ENCODE results near the gene SARS1. TPM values are rescaled to one million over a fixed set of nuclear protein-coding genes. Genes with fewer than 3 reads are reported as not detected.

Gene SARS1
- total and polyA plus RNA-seq, 2 of the 13 experiments (the other 11 are each of a cell fraction or from before 2014, with no cell fraction given), result 103 to 134 TPM

DNA sequence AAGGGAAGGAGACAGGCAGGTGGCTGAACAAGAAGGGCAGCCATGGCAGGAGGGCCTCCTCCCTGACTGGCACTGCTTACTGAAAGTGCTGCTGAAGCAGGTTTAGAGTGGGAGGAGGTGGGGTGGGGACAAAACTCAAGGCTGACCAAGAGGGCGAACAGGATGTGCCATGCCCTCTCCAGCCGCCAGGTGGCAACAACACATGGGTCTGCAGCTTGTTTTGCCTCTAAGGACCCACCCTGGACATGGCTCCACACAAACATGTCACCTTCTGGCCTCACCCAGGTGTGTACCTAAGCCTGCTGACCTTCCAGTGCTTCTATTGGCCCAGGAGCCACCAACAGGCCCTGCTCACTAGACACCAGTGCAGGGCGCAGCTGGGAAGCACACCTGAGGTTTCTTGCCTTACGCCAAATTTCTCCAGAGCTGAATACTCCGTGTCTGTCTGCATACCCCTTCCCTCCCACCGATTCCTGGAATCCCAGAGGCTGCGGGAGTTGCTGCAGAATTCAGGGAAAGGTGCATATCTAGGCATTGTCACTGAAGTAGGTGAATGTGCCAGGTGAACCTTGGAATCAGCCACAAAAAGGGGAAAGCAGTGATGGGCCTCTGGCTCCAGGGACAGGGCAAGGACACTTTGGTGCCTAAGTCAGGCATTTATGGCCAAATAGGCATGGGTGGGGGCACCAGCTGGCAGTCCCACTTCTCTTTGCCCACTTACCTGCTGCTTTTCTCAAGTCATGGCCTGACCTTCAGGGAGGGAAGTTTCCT lies 63.9 kb downstream of the SARS1 start (continued):
- TF ChIP-seq ZNF510 (CRISPR knock-in tag; IDR thresholded peaks at IDR 0.05; ENCODE audit: low read depth), result no peak
- peak; percentile 74 for TF ChIP-seq SAP130 (CRISPR knock-in tag; IDR thresholded peaks at IDR 0.05; ENCODE audit: low read depth)
- TF ChIP-seq ELF1 (CRISPR knock-in tag; IDR thresholded peaks at IDR 0.05), result no peak
- 0 out of 2 replicates have a peak, but pooled peaks have one; percentile 39 for TF ChIP-seq KDM3A (CRISPR knock-in tag; IDR thresholded peaks at IDR 0.05; ENCODE audit: low read depth)
- no peak for TF ChIP-seq ZNF605 (CRISPR knock-in tag; IDR thresholded peaks at IDR 0.05)
- TF ChIP-seq CREM (IDR thresholded peaks at IDR 0.05), result no peak
- no peak for TF ChIP-seq CREM (CRISPR knock-in tag; IDR thresholded peaks at IDR 0.05)
- TF ChIP-seq, protein P1, sequence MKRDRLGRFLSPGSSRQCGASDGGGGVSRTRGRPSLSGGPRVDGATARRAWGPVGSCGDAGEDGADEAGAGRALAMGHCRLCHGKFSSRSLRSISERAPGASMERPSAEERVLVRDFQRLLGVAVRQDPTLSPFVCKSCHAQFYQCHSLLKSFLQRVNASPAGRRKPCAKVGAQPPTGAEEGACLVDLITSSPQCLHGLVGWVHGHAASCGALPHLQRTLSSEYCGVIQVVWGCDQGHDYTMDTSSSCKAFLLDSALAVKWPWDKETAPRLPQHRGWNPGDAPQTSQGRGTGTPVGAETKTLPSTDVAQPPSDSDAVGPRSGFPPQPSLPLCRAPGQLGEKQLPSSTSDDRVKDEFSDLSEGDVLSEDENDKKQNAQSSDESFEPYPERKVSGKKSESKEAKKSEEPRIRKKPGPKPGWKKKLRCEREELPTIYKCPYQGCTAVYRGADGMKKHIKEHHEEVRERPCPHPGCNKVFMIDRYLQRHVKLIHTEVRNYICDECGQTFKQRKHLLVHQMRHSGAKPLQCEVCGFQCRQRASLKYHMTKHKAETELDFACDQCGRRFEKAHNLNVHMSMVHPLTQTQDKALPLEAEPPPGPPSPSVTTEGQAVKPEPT (CRISPR knock-in tag; IDR thresholded peaks at IDR 0.05; ENCODE audit: low read depth), result no peak
- peak; percentile 62; the same call in 1 of the 2 replicates for TF ChIP-seq TBX2 (CRISPR knock-in tag; IDR thresholded peaks at IDR 0.05; ENCODE audit: borderline replicate concordance)
- no peak for TF ChIP-seq HMGA1 (CRISPR knock-in tag; conservative IDR thresholded peaks at IDR 0.05)
- no peak for TF ChIP-seq SRSF9 (IDR thresholded peaks at IDR 0.05; ENCODE audit: borderline replicate concordance, insufficient read depth, low read depth, low read length, poor library complexity, severe bottlenecking)
- TF ChIP-seq, protein P2, sequence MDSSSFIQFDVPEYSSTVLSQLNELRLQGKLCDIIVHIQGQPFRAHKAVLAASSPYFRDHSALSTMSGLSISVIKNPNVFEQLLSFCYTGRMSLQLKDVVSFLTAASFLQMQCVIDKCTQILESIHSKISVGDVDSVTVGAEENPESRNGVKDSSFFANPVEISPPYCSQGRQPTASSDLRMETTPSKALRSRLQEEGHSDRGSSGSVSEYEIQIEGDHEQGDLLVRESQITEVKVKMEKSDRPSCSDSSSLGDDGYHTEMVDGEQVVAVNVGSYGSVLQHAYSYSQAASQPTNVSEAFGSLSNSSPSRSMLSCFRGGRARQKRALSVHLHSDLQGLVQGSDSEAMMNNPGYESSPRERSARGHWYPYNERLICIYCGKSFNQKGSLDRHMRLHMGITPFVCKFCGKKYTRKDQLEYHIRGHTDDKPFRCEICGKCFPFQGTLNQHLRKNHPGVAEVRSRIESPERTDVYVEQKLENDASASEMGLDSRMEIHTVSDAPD (CRISPR knock-in tag; IDR thresholded peaks at IDR 0.05), result no peak
- TF ChIP-seq REPIN1 (CRISPR knock-in tag; IDR thresholded peaks at IDR 0.05; ENCODE audit: borderline replicate concordance, low read depth), result peak; percentile 91; the same call in 1 of the 2 replicates
- TF ChIP-seq, protein P3, sequence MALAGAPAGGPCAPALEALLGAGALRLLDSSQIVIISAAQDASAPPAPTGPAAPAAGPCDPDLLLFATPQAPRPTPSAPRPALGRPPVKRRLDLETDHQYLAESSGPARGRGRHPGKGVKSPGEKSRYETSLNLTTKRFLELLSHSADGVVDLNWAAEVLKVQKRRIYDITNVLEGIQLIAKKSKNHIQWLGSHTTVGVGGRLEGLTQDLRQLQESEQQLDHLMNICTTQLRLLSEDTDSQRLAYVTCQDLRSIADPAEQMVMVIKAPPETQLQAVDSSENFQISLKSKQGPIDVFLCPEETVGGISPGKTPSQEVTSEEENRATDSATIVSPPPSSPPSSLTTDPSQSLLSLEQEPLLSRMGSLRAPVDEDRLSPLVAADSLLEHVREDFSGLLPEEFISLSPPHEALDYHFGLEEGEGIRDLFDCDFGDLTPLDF (CRISPR knock-in tag; IDR thresholded peaks at IDR 0.05), result no peak
- TF ChIP-seq, protein P4, sequence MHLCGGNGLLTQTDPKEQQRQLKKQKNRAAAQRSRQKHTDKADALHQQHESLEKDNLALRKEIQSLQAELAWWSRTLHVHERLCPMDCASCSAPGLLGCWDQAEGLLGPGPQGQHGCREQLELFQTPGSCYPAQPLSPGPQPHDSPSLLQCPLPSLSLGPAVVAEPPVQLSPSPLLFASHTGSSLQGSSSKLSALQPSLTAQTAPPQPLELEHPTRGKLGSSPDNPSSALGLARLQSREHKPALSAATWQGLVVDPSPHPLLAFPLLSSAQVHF (CRISPR knock-in tag; IDR thresholded peaks at IDR 0.05), result no peak
- TF ChIP-seq, protein P5, sequence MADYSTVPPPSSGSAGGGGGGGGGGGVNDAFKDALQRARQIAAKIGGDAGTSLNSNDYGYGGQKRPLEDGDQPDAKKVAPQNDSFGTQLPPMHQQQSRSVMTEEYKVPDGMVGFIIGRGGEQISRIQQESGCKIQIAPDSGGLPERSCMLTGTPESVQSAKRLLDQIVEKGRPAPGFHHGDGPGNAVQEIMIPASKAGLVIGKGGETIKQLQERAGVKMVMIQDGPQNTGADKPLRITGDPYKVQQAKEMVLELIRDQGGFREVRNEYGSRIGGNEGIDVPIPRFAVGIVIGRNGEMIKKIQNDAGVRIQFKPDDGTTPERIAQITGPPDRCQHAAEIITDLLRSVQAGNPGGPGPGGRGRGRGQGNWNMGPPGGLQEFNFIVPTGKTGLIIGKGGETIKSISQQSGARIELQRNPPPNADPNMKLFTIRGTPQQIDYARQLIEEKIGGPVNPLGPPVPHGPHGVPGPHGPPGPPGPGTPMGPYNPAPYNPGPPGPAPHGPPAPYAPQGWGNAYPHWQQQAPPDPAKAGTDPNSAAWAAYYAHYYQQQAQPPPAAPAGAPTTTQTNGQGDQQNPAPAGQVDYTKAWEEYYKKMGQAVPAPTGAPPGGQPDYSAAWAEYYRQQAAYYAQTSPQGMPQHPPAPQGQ (CRISPR knock-in tag; IDR thresholded peaks at IDR 0.05; ENCODE audit: borderline replicate concordance), result 0 out of 2 replicates have a peak, but pooled peaks have one; percentile 69
- TF ChIP-seq, protein P6, sequence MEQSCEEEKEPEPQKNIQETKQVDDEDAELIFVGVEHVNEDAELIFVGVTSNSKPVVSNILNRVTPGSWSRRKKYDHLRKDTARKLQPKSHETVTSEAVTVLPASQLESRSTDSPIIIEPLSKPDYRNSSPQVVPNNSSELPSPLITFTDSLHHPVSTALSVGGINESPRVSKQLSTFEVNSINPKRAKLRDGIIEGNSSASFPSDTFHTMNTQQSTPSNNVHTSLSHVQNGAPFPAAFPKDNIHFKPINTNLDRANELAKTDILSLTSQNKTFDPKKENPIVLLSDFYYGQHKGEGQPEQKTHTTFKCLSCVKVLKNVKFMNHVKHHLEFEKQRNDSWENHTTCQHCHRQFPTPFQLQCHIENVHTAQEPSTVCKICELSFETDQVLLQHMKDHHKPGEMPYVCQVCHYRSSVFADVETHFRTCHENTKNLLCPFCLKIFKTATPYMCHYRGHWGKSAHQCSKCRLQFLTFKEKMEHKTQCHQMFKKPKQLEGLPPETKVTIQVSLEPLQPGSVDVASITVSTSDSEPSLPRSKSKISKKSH (CRISPR knock-in tag; IDR thresholded peaks at IDR 0.05; ENCODE audit: borderline replicate concordance), result peak; percentile 57; the same call in 1 of the 2 replicates
- TF ChIP-seq, protein P7, sequence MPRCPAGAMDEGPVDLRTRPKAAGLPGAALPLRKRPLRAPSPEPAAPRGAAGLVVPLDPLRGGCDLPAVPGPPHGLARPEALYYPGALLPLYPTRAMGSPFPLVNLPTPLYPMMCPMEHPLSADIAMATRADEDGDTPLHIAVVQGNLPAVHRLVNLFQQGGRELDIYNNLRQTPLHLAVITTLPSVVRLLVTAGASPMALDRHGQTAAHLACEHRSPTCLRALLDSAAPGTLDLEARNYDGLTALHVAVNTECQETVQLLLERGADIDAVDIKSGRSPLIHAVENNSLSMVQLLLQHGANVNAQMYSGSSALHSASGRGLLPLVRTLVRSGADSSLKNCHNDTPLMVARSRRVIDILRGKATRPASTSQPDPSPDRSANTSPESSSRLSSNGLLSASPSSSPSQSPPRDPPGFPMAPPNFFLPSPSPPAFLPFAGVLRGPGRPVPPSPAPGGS (CRISPR knock-in tag; IDR thresholded peaks at IDR 0.05), result 0 out of 2 replicates have a peak, but pooled peaks have one; percentile 49

Measured in HepG2 (cell line).